ENCODE data around the gene COG4.

The COG4 gene

DNA sequence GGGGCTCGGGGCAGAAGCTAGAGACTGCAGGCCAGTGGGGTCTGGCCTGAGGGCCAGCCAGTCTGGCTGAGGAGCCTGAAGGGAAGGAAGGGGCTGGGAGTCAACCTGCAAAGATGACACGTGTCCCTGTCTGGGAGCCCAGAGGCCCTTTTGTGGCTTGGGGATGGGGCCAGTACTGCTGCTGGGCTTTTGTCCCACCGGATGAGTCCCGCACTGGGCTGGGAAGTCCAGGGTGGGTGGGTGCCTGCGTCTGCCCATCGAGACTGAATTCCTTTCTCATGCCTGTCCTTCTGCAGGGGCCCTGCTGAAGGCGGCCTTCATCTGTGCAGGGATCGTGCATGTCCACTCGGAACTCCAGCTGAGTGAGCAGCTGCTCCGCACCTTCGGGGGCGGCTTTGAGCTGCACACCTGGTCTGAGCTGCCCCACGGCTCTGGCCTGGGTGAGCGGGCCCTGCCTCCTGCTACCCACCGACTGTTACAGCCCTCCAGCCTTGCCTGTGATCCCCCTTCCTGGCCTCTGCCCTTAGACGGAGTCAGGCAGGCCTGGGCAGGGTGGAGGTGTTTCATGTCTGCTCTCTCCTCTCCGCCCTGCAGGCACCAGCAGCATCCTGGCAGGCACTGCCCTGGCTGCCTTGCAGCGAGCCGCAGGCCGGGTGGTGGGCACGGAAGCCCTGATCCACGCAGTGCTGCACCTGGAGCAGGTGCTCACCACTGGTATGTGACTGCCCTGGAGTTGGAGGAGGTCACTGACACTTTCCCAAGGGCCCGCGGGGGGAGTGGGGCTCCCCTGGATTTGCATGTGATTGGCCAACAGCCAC lies 48.1 kb downstream of the COG4 start:
- no peak for DNase-seq (ENCODE audit: low read depth)
- H3K4me3 ChIP-seq (ENCODE audit: low read depth, low read length) = no peak overlapping the region
- TF ChIP-seq, protein P1, sequence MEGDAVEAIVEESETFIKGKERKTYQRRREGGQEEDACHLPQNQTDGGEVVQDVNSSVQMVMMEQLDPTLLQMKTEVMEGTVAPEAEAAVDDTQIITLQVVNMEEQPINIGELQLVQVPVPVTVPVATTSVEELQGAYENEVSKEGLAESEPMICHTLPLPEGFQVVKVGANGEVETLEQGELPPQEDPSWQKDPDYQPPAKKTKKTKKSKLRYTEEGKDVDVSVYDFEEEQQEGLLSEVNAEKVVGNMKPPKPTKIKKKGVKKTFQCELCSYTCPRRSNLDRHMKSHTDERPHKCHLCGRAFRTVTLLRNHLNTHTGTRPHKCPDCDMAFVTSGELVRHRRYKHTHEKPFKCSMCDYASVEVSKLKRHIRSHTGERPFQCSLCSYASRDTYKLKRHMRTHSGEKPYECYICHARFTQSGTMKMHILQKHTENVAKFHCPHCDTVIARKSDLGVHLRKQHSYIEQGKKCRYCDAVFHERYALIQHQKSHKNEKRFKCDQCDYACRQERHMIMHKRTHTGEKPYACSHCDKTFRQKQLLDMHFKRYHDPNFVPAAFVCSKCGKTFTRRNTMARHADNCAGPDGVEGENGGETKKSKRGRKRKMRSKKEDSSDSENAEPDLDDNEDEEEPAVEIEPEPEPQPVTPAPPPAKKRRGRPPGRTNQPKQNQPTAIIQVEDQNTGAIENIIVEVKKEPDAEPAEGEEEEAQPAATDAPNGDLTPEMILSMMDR (IDR thresholded peaks at IDR 0.05; ENCODE audit: low read depth, low read length, missing control alignments) = no peak

DNA sequence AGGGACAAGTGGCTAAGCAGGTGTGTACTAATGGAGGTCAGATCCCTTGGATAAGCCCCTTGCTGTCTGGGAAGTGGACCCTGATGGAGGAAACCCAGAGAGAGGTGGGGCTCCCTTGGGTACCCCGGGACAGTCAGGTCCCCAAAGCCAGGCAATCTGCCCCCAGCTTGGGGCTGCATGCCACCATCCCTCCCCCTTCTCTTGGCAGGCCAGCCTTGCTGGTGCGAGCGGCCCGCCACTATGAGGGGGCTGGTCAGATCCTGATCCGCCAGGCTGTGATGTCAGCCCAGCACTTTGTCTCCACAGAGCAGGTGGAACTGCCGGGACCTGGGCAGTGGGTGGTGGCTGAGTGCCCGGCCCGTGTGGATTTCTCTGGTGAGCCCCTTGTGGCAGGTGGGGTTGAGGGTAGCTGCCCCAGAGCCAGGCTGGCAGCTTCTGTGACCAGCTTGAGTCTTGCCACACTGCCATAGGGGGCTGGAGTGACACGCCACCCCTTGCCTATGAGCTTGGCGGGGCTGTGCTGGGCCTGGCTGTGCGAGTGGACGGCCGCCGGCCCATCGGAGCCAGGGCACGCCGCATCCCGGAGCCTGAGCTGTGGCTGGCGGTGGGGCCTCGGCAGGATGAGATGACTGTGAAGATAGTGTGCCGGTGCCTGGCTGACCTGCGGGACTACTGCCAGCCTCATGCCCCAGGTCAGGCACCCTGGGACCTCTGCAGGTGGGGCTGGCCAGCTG lies 48.9 kb downstream of the COG4 start:
- TF ChIP-seq, protein P1 (IDR thresholded peaks at IDR 0.05; ENCODE audit: low read depth, low read length, missing control alignments) = no peak
- no peak for DNase-seq (ENCODE audit: low read depth)
- no peak overlapping the region for H3K4me3 ChIP-seq (ENCODE audit: low read depth, low read length)

DNA sequence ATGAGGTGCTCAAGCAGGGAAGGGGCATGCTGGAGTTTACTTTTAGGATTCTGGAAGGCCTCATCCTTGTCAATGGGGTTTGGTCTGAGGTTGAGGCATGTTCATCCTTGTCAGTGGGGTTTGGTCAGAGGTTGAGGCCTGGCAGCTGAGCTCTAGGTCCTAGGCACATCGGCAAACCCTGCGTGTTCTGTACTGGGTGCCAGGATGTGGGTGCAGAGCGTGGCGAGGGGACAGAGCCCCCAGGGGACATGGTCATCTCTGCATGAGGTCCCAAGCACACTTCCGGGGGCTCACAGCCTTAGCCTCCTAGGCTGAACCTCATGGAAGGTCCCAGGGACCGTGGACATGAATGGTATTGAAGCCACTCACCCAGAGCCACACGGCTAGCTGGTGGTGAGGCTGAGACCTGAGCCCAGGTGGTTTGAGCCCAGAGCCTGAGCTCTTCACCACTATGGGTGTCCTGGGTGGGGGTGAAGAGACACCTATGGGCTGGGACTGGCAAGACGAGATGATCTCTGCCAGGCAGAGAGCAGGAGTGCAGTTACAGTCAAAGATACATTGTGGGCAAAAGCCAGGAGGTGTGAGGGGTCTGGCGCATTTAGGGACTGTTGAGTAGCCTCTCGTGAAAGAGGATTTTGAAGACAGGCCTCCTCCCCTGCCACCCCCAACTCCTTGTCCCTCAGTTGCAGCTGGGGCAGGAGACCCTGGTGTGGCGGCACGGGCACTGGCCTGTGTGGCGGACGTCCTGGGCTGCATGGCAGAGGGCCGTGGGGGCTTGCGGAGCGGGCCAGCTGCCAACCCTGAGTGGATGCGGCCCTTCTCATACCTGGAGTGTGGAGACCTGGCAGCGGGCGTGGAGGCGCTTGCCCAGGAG lies 49.7 kb downstream of the COG4 start:
- TF ChIP-seq, protein P1 (IDR thresholded peaks at IDR 0.05; ENCODE audit: low read depth, low read length, missing control alignments) = peak; percentile 21
- H3K4me3 ChIP-seq (ENCODE audit: low read depth, low read length) = no peak overlapping the region
- DNase-seq (ENCODE audit: low read depth) = no peak

DNA sequence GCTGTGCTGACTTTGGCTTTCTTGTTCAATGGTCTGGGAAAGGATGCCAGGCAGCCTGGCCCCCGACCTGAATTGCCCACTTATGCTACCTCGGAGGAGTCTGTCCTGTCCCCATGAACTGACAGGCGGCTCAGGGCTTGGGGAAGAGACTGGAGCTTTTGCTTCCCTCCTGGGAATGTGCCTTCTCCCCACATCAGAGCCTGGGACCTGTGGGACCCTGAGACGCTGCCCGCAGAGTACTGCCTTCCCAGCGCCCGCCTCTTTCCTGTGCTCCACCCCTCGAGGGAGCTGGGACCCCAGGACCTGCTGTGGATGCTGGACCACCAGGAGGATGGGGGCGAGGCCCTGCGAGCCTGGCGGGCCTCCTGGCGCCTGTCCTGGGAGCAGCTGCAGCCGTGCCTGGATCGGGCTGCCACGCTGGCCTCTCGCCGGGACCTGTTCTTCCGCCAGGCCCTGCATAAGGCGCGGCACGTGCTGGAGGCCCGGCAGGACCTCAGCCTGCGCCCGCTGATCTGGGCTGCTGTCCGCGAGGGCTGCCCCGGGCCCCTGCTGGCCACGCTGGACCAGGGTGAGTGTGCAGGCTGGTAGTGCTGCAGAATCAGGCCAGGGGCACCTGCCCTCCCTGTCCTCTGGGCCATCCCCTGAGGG lies 50.4 kb downstream of the COG4 start:
- no peak for DNase-seq (ENCODE audit: low read depth)
- TF ChIP-seq, protein P1 (IDR thresholded peaks at IDR 0.05; ENCODE audit: low read depth, low read length, missing control alignments) = no peak
- no peak overlapping the region for H3K4me3 ChIP-seq (ENCODE audit: low read depth, low read length)

DNA sequence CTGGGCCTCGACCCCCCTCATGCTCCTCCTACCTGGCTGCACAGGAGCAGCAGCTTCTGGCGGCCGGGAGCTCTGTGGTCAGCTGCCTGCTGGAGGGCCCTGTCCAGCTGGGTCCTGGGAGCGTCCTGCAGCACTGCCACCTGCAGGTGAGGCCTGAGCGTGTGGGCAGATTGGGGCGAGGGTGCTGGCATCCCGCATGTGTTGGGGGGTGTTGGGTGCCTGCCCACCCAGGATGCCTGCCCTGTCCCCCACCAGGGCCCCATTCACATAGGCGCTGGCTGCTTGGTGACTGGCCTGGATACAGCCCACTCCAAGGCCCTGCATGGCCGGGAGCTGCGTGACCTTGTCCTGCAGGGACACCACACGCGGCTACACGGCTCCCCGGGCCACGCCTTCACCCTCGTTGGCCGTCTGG lies 52.4 kb downstream of the COG4 start:
- H3K4me3 ChIP-seq (ENCODE audit: low read depth, low read length) = no peak overlapping the region
- TF ChIP-seq, protein P1 (IDR thresholded peaks at IDR 0.05; ENCODE audit: low read depth, low read length, missing control alignments) = peak; percentile 13
- DNase-seq (ENCODE audit: low read depth) = no peak

DNA sequence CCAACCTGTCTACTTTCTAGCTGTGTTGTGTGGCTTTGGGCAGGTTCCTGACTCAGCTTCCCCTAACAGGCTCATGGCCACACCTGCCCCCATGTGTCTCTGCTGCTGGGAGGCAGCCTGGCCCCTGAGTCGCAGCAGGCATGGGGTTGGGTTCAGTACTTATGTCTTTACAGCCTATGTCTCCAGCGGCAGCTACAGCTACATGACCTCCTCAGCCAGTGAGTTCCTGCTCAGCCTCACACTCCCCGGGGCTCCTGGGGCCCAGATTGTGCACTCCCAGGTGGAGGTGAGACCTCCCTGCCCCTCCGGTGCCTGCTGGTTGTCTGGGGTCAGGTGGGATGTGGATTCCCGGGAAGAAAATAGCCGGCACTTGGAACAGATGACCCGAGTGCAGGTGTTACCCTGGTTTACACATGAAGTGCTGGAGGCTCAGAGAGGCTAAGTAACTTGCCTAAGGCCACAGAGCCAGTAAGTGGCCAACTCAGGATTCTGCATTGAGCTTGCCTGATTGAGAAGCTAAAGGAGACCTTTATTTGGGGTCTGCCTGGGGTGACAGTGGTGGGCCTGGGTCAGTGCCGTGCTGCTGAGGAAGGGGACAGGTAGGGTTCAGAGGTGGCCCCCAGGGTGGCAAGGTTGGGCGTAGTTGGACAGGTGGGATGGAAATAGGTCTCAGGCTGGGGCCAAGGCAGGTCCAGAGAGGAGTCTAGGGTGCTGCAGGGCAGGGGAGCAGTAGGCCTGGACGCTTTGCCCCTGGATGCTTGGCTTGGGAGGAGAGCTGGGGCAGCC lies 53.0 kb downstream of the COG4 start:
- TF ChIP-seq, protein P1 (IDR thresholded peaks at IDR 0.05; ENCODE audit: low read depth, low read length, missing control alignments) = no peak
- no peak for DNase-seq (ENCODE audit: low read depth)
- no peak overlapping the region for H3K4me3 ChIP-seq (ENCODE audit: low read depth, low read length)

All from GM12864 (cell line).